GM23248 (cell line): ENCODE results near the gene ZNF584.

ENCODE experiments used
- EZH2 ChIP-seq: fragments of 200-600 bp; sonication (generic); IDR thresholded peaks from 2 replicates; pipeline ENCODE4 v1.6.1; 2018; ENCODE audit warnings: antibody characterized with exemption, mild to moderate bottlenecking; ENCODE audit not compliant: insufficient read depth, poor library complexity, severe bottlenecking
- EZH2phosphoT487 ChIP-seq: fragments of 200-600 bp; sonication (generic); IDR thresholded peaks from 2 replicates; pipeline ENCODE4 v1.6.1; 2018; ENCODE audit warnings: antibody characterized with exemption, moderate library complexity, mild to moderate bottlenecking, low read depth; ENCODE audit not compliant: insufficient read depth

GRCh38 chr19:58439576-58440554, 31.4 kb downstream of the ZNF584 start, which contains the start of gene ZNF132:
- no peak for TF ChIP-seq EZH2phosphoT487
- no peak for TF ChIP-seq EZH2
